ENCODE data around the gene ACAN. TPM values are rescaled to one million over a fixed set of nuclear protein-coding genes. Genes with fewer than 3 reads are reported as not detected.

Gene ACAN
- total RNA-seq, 4 donors from 2014 or later = 0.38 TPM; not detected in 3

- no peak overlapping the region for H3K4me3 ChIP-seq
- DNase-seq = no peak
- H3K9me3 ChIP-seq = no peaks in the 10 kb centered on the region
- H3K27me3 ChIP-seq = no peaks in the 10 kb centered on the region
- H3K4me1 ChIP-seq = no peaks in the 10 kb centered on the region
- H3K27ac ChIP-seq = no peak overlapping the region
- TF ChIP-seq CTCF (IDR thresholded peaks at IDR 0.05) (no peak), POLR2A (IDR thresholded peaks at IDR 0.05) (no peak)
- no peaks in the 10 kb centered on the region for H3K36me3 ChIP-seq
Observed at GRCh38 chr15:88818920-88819319, 15.7 kb downstream of the ACAN start.

GRCh38 chr15:88821993-88822392 is 18.8 kb downstream of the ACAN start:
- Histone ChIP-seq H3K4me3 (no peak overlapping the region), H3K36me3 (no peaks in the 10 kb centered on the region), H3K9me3 (no peaks in the 10 kb centered on the region), H3K27ac (no peak overlapping the region), H3K27me3 (no peaks in the 10 kb centered on the region), H3K4me1 (no peaks in the 10 kb centered on the region)
- TF ChIP-seq POLR2A (IDR thresholded peaks at IDR 0.05) = no peak
- no peak for TF ChIP-seq CTCF (IDR thresholded peaks at IDR 0.05)
- DNase-seq = no peak

GRCh38 chr15:88828791-88829190 is 25.6 kb downstream of the ACAN start:
- H3K4me1 ChIP-seq = no peaks in the 10 kb centered on the region
- H3K4me3 ChIP-seq = no peak overlapping the region
- no peak for TF ChIP-seq POLR2A (IDR thresholded peaks at IDR 0.05)
- no peaks in the 10 kb centered on the region for H3K27me3 ChIP-seq
- H3K9me3 ChIP-seq = no peaks in the 10 kb centered on the region
- DNase-seq = no peak
- H3K36me3 ChIP-seq = no peaks in the 10 kb centered on the region
- H3K27ac ChIP-seq = no peak overlapping the region

GRCh38 chr15:88830016-88830415 is 26.8 kb downstream of the ACAN start:
- no peak overlapping the region for H3K4me3 ChIP-seq
- DNase-seq = no peak

GRCh38 chr15:88832820-88833730 is 29.8 kb downstream of the ACAN start:
- no peaks in the 10 kb centered on the region for H3K4me1 ChIP-seq
- H3K9me3 ChIP-seq = no peaks in the 10 kb centered on the region
- no peaks in the 10 kb centered on the region for H3K27me3 ChIP-seq
- no peaks in the 10 kb centered on the region for H3K36me3 ChIP-seq
- H3K4me3 ChIP-seq = no peak overlapping the region
- TF ChIP-seq POLR2A (IDR thresholded peaks at IDR 0.05) (no peak), CTCF (IDR thresholded peaks at IDR 0.05) (no peak)
- H3K27ac ChIP-seq = no peak overlapping the region
- DNase-seq = no peak

More at GRCh38 chr15:88830016-88830415, 26.8 kb downstream of the ACAN start:
- no peak overlapping the region for H3K27ac ChIP-seq
- no peaks in the 10 kb centered on the region for H3K27me3 ChIP-seq
- no peaks in the 10 kb centered on the region for H3K4me1 ChIP-seq
- no peak for TF ChIP-seq POLR2A (IDR thresholded peaks at IDR 0.05)
- H3K9me3 ChIP-seq = no peaks in the 10 kb centered on the region
- no peaks in the 10 kb centered on the region for H3K36me3 ChIP-seq

- no peak overlapping the region for H3K27ac ChIP-seq
- no peak for DNase-seq
- TF ChIP-seq POLR2A (IDR thresholded peaks at IDR 0.05) (no peak), CTCF (IDR thresholded peaks at IDR 0.05) (no peak)
- no peaks in the 10 kb centered on the region for H3K9me3 ChIP-seq
- H3K4me1 ChIP-seq = no peaks in the 10 kb centered on the region
- no peak overlapping the region for H3K4me3 ChIP-seq
- no peaks in the 10 kb centered on the region for H3K36me3 ChIP-seq
- H3K27me3 ChIP-seq = no peaks in the 10 kb centered on the region
Observed at GRCh38 chr15:88833731-88834100, 30.5 kb downstream of the ACAN start.
